GM12878 (cell line): Measurements from ENCODE around the gene SCIN. TPM values are rescaled to one million over a fixed set of nuclear protein-coding genes. Genes with fewer than 3 reads are reported as not detected.

Experiments
- BACH1 ChIP-seq: fragments of 450-650 bp; IDR thresholded peaks from 2 replicates; pipeline ENCODE4 v1.6.1; 2017; ENCODE audit warnings: mild to moderate bottlenecking, borderline replicate concordance
- DPF2 ChIP-seq: fragments of 450-650 bp; IDR thresholded peaks from 2 replicates; pipeline ENCODE4 v1.6.1; 2017; ENCODE audit warnings: mild to moderate bottlenecking
- LARP7 ChIP-seq: fragments of 450-650 bp; IDR thresholded peaks from 2 replicates; pipeline ENCODE4 v1.6.1; 2017; ENCODE audit warnings: mild to moderate bottlenecking
- POU2F2 ChIP-seq: IDR thresholded peaks from 3 replicates; pipeline ENCODE4 v1.6.1; 2011; ENCODE audit warnings: low read depth, mild to moderate bottlenecking, low read length, borderline replicate concordance
- TBL1XR1 ChIP-seq: IDR thresholded peaks from 2 replicates; pipeline ENCODE4 v1.6.1; 2012; ENCODE audit warnings: low read depth, low read length, improper control_type of control experiment
- ZNF24 ChIP-seq: fragments of 450-650 bp; IDR thresholded peaks from 2 replicates; pipeline ENCODE4 v1.6.1; 2017; ENCODE audit warnings: antibody characterized with exemption, mild to moderate bottlenecking
- polyA plus RNA-seq, 11 experiments: library from polyadenylated mRNA; depleted of rRNA in 4 of 11; unstranded in 6 of 11; stranded (reverse) in 5 of 11; fragments of >200 nt; fragmentation: Nextera tagmentation in 4 of 11; fragmentation: Illumina TruSeq in 1 of 11; extraction: Ambion mirVana in 4 of 11; extraction: Trizol in 1 of 11; gene quantifications; 1 replicate in 1 of 11; 2 replicates in 10 of 11; pipeline versions ENCODE4 v1.2.1 to v1.2.3, GENCODE V29; 2011 to 2016; ENCODE audit warnings: inconsistent platforms in 2 of 11, missing spikeins in 2 of 11, low read depth in 1 of 11
- total RNA-seq, 4 experiments: library from RNA; depleted of rRNA in 3 of 4; stranded (reverse); fragments of >200 nt in 3 of 4; fragmentation: Illumina TruSeq in 1 of 4; extraction: Trizol in 1 of 4; gene quantifications; 2 replicates each; pipeline versions ENCODE4 v1.2.1 to v1.2.3, GENCODE V29; 2013 to 2021
- TF ChIP-seq, protein P1 (sequence below): fragments of 450-650 bp; IDR thresholded peaks from 2 replicates; pipeline ENCODE4 v1.6.1; 2017; ENCODE audit warnings: mild to moderate bottlenecking, moderate library complexity
- TF ChIP-seq, protein P2 (sequence below): IDR thresholded peaks from 2 replicates; pipeline ENCODE4 v1.6.1; 2011; ENCODE audit warnings: borderline replicate concordance, low read depth, mild to moderate bottlenecking, moderate library complexity, low read length; ENCODE audit not compliant: insufficient read depth, poor library complexity, severe bottlenecking
- TF ChIP-seq, protein P3 (sequence below): fragments of 450-650 bp; IDR thresholded peaks from 2 replicates; pipeline ENCODE4 v1.6.1; 2017; ENCODE audit warnings: antibody characterized with exemption, mild to moderate bottlenecking, moderate library complexity

The SCIN gene
- total and polyA plus RNA-seq, 10 of the 15 experiments (the other 5 are each of a cell fraction or from before 2014, with no cell fraction given), result 0.23 to 2.1 (median 1.0) TPM

DNA sequence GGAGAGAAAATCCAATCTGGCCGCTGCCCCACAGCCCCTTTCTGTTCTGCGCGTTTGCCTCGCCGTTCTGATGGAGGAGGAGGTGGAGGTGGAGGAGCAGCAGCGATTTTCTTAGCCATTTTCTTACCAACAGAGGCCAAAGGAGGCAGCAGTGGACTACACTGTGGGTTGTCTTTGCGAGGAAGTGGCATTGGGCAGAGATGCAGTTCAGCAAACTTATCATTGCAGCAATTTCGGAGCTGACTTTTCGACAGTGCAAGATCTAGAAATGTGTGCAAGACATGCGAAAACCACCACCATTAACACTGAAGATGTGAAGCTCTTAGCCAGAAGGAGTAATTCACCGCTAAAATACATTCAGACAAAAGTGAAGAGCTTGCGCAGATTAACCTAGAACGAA is 115.0 kb downstream of the SCIN start (continued):
- no peak for TF ChIP-seq POU2F2
- TF ChIP-seq, protein P1, sequence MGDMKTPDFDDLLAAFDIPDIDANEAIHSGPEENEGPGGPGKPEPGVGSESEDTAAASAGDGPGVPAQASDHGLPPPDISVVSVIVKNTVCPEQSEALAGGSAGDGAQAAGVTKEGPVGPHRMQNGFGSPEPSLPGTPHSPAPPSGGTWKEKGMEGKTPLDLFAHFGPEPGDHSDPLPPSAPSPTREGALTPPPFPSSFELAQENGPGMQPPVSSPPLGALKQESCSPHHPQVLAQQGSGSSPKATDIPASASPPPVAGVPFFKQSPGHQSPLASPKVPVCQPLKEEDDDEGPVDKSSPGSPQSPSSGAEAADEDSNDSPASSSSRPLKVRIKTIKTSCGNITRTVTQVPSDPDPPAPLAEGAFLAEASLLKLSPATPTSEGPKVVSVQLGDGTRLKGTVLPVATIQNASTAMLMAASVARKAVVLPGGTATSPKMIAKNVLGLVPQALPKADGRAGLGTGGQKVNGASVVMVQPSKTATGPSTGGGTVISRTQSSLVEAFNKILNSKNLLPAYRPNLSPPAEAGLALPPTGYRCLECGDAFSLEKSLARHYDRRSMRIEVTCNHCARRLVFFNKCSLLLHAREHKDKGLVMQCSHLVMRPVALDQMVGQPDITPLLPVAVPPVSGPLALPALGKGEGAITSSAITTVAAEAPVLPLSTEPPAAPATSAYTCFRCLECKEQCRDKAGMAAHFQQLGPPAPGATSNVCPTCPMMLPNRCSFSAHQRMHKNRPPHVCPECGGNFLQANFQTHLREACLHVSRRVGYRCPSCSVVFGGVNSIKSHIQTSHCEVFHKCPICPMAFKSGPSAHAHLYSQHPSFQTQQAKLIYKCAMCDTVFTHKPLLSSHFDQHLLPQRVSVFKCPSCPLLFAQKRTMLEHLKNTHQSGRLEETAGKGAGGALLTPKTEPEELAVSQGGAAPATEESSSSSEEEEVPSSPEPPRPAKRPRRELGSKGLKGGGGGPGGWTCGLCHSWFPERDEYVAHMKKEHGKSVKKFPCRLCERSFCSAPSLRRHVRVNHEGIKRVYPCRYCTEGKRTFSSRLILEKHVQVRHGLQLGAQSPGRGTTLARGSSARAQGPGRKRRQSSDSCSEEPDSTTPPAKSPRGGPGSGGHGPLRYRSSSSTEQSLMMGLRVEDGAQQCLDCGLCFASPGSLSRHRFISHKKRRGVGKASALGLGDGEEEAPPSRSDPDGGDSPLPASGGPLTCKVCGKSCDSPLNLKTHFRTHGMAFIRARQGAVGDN, result no peak
- TF ChIP-seq LARP7, result no peak
- TF ChIP-seq, protein P2, sequence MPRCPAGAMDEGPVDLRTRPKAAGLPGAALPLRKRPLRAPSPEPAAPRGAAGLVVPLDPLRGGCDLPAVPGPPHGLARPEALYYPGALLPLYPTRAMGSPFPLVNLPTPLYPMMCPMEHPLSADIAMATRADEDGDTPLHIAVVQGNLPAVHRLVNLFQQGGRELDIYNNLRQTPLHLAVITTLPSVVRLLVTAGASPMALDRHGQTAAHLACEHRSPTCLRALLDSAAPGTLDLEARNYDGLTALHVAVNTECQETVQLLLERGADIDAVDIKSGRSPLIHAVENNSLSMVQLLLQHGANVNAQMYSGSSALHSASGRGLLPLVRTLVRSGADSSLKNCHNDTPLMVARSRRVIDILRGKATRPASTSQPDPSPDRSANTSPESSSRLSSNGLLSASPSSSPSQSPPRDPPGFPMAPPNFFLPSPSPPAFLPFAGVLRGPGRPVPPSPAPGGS, result no peak
- TF ChIP-seq BACH1, result no peak
- TF ChIP-seq, protein P3, sequence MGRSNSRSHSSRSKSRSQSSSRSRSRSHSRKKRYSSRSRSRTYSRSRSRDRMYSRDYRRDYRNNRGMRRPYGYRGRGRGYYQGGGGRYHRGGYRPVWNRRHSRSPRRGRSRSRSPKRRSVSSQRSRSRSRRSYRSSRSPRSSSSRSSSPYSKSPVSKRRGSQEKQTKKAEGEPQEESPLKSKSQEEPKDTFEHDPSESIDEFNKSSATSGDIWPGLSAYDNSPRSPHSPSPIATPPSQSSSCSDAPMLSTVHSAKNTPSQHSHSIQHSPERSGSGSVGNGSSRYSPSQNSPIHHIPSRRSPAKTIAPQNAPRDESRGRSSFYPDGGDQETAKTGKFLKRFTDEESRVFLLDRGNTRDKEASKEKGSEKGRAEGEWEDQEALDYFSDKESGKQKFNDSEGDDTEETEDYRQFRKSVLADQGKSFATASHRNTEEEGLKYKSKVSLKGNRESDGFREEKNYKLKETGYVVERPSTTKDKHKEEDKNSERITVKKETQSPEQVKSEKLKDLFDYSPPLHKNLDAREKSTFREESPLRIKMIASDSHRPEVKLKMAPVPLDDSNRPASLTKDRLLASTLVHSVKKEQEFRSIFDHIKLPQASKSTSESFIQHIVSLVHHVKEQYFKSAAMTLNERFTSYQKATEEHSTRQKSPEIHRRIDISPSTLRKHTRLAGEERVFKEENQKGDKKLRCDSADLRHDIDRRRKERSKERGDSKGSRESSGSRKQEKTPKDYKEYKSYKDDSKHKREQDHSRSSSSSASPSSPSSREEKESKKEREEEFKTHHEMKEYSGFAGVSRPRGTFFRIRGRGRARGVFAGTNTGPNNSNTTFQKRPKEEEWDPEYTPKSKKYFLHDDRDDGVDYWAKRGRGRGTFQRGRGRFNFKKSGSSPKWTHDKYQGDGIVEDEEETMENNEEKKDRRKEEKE, result no peak
- no peak for TF ChIP-seq DPF2
- TF ChIP-seq TBL1XR1, result no peak
- no peak for TF ChIP-seq ZNF24
